GM10248 (cell line): ENCODE measurements around the gene BMP6.

Experiments
- CTCF ChIA-PET: fragments of 300-600 bp; sonication (Branson Sonifier 250); formaldehyde crosslinking; extraction: SDS; loops from one replicate; lab custom pipeline; 2021; ENCODE audit warnings: antibody characterized with exemption; lab: Yijun Ruan, JAX
- POLR2A ChIA-PET: fragments of 350-650 bp; sonication (Branson Sonifier 250); formaldehyde crosslinking; extraction: SDS; loops from one replicate; lab custom pipeline; 2020; ENCODE audit warnings: antibody characterized with exemption; lab: Yijun Ruan, JAX
- DNase-seq: peaks from one replicate; pipeline ENCODE4 v3.0.0; 2012; ENCODE audit errors: extremely low spot score
- TF ChIP-seq, protein P1 (sequence below): IDR thresholded peaks from 2 replicates; pipeline ENCODE4 v1.5.1; 2012; ENCODE audit warnings: mild to moderate bottlenecking, low read depth; ENCODE audit errors: extremely low read depth, missing control alignments, control extremely low read depth

Gene BMP6

GRCh38 chr6:7904654-7905319 is 178.9 kb downstream of the BMP6 start:
- TF ChIP-seq, protein P1, sequence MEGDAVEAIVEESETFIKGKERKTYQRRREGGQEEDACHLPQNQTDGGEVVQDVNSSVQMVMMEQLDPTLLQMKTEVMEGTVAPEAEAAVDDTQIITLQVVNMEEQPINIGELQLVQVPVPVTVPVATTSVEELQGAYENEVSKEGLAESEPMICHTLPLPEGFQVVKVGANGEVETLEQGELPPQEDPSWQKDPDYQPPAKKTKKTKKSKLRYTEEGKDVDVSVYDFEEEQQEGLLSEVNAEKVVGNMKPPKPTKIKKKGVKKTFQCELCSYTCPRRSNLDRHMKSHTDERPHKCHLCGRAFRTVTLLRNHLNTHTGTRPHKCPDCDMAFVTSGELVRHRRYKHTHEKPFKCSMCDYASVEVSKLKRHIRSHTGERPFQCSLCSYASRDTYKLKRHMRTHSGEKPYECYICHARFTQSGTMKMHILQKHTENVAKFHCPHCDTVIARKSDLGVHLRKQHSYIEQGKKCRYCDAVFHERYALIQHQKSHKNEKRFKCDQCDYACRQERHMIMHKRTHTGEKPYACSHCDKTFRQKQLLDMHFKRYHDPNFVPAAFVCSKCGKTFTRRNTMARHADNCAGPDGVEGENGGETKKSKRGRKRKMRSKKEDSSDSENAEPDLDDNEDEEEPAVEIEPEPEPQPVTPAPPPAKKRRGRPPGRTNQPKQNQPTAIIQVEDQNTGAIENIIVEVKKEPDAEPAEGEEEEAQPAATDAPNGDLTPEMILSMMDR = no peak

DNA sequence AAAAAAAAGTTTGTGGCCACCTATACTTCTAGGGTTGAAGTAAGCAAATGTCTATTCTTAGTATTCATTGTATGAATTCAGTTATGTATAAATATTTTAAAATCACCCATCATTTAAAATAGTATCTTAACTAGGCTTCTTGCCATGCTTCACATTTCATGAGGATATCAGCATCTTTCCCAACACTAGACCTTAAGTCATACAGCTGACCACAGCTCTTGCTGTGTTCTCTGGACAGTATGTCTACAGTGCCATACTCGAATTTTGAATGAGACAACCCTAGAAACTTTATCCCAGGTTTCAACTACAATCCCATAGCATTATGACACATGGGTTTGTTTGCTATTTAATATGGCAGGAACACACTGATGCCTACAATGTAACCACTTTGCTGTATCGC is 179.5 kb downstream of the BMP6 start:
- DNase-seq = no peak
- CTCF ChIA-PET = interaction anchor here (0.9 kb wide), 1 partner anchor 10 kb away, joined by 3 read pairs; no protein-coding TSS in a partner anchor
- POLR2A ChIA-PET = no interaction called here
- TF ChIP-seq, protein P1 = no peak

More at GRCh38 chr6:7904654-7905319, 178.9 kb downstream of the BMP6 start:
- POLR2A ChIA-PET = no interaction called here
- CTCF ChIA-PET = no interaction called here
- DNase-seq = no peak

- POLR2A ChIA-PET = interaction anchor here (0.7 kb wide), 1 partner anchor 25 kb away, joined by 3 read pairs; no protein-coding TSS in a partner anchor
- TF ChIP-seq, protein P1 = no peak
- DNase-seq = no peak
- CTCF ChIA-PET = no interaction called here
Measured at GRCh38 chr6:7906741-7907140, 180.8 kb downstream of the BMP6 start.

DNA sequence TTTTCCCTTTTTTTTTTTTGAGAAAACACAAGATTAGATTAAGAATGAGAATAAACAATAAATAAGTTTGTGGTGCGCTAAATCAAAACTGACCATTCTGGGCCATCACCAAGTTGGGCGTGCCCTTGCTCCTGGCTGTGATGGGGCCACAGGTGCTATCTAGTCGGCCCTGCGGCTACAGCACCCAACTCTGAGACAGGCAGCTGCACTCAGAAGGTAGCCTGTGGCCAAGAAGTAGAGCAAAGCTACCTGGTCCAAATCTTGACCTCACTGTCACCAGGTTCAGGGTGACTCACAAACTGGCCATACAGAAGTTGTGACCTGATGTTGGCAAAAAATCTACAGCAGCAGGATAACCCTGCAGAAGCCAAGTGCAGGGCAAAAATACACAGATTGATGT is 181.3 kb downstream of the BMP6 start:
- no peak for DNase-seq
- TF ChIP-seq, protein P1 = no peak
- CTCF ChIA-PET = no interaction called here
- POLR2A ChIA-PET = interaction anchor here (2.1 kb wide), 1 partner anchor 10 kb away, joined by 14 read pairs; no protein-coding TSS in a partner anchor

GRCh38 chr6:7909323-7910276 is 183.7 kb downstream of the BMP6 start:
- POLR2A ChIA-PET = no interaction called here
- TF ChIP-seq, protein P1 = no peak
- DNase-seq = peak; percentile 63
- CTCF ChIA-PET = interaction anchor here (0.9 to 2.6 kb wide), 6 partner anchors 8 to 310 kb away, joined by 3 to 12 read pairs (median 4); no protein-coding TSS in a partner anchor

- ChIA-PET CTCF (interaction anchor here (2.0 kb wide), 1 partner anchor 149 kb away, joined by 6 read pairs; no protein-coding TSS in a partner anchor), POLR2A (no interaction called here)
- TF ChIP-seq, protein P1 = no peak
- DNase-seq = no peak
Measured at GRCh38 chr6:7910298-7910653, 184.4 kb downstream of the BMP6 start.
